Trophoblast cell (in vitro differentiated cells and primary cell): ENCODE results near the gene KANK3.
A peak's percentile ranks its signal among the peaks of the same experiment; 100 is the strongest.

Experiments used
- DNase-seq, 2 donors: peaks; one replicate each; pipeline ENCODE4 v3.0.0-alpha.2; 2016
- H2AFZ ChIP-seq: 2 replicates; pipeline ENCODE4 v1.6.1; 2013; ENCODE audit warnings: low read length, moderate library complexity, mild to moderate bottlenecking; ENCODE audit not compliant: insufficient read depth, poor library complexity
- H2AK5ac ChIP-seq: 2 replicates; pipeline ENCODE4 v1.6.1; 2013; ENCODE audit warnings: mild to moderate bottlenecking, low read length
- H2BK120ac ChIP-seq: 2 replicates; pipeline ENCODE4 v1.6.1; 2013; ENCODE audit warnings: low read length, mild to moderate bottlenecking, moderate library complexity; ENCODE audit not compliant: insufficient read depth, poor library complexity
- H2BK12ac ChIP-seq: 2 replicates; pipeline ENCODE4 v1.6.1; 2013; ENCODE audit warnings: mild to moderate bottlenecking, low read length, moderate library complexity
- H2BK5ac ChIP-seq: 2 replicates; pipeline ENCODE4 v1.6.1; 2013; ENCODE audit warnings: low read length, low read depth, moderate library complexity, mild to moderate bottlenecking; ENCODE audit not compliant: poor library complexity
- H3K14ac ChIP-seq: 2 replicates; pipeline ENCODE4 v1.6.1; 2013; ENCODE audit warnings: mild to moderate bottlenecking, low read length
- H3K18ac ChIP-seq: 2 replicates; pipeline ENCODE4 v1.6.1; 2013; ENCODE audit warnings: mild to moderate bottlenecking, low read length
- H3K23ac ChIP-seq: 2 replicates; pipeline ENCODE4 v1.6.1; 2013; ENCODE audit warnings: low read length
- H3K27ac ChIP-seq: 2 replicates; pipeline ENCODE4 v1.5.1; 2013; ENCODE audit warnings: low read depth, mild to moderate bottlenecking, inconsistent platforms, low read length, moderate library complexity
- H3K27me3 ChIP-seq: 2 replicates; pipeline ENCODE4 v1.6.1; 2013; ENCODE audit warnings: inconsistent platforms, mild to moderate bottlenecking, low read length, moderate library complexity; ENCODE audit not compliant: insufficient read depth
- H3K36me3 ChIP-seq, 2 experiments: 1 replicate in 1 of 2; 2 replicates in 1 of 2; pipeline ENCODE4 v1.6.1; 2013; ENCODE audit warnings: low read length in 2 of 2, mild to moderate bottlenecking in 2 of 2, moderate library complexity in 1 of 2; ENCODE audit not compliant: insufficient read depth in 2 of 2, control insufficient read depth in 1 of 2
- H3K4ac ChIP-seq: 2 replicates; pipeline ENCODE4 v1.6.1; 2013; ENCODE audit warnings: low read depth, mild to moderate bottlenecking, low read length, moderate library complexity
- H3K4me1 ChIP-seq, 2 experiments: 1 replicate in 1 of 2; 2 replicates in 1 of 2; pipeline ENCODE4 v1.6.1; 2013; ENCODE audit warnings: low read length in 2 of 2, mild to moderate bottlenecking in 2 of 2, moderate library complexity in 1 of 2; ENCODE audit not compliant: insufficient read depth in 2 of 2, control insufficient read depth in 1 of 2
- H3K4me2 ChIP-seq: 2 replicates; pipeline ENCODE4 v1.6.1; 2013; ENCODE audit warnings: inconsistent platforms, mild to moderate bottlenecking, low read length, moderate library complexity
- H3K4me3 ChIP-seq: 2 replicates; pipeline ENCODE4 v1.5.1; 2013; ENCODE audit warnings: mild to moderate bottlenecking, low read depth, low read length, inconsistent platforms
- H3K79me1 ChIP-seq: one replicate; pipeline ENCODE4 v1.6.1; 2013; ENCODE audit warnings: low read length
- H3K79me2 ChIP-seq: 2 replicates; pipeline ENCODE4 v1.6.1; 2013; ENCODE audit warnings: low read length, mild to moderate bottlenecking; ENCODE audit not compliant: control insufficient read depth, insufficient read depth, poor library complexity
- H3K9ac ChIP-seq: 2 replicates; pipeline ENCODE4 v1.6.1; 2013; ENCODE audit warnings: mild to moderate bottlenecking, low read length
- H3K9me3 ChIP-seq: 2 replicates; pipeline ENCODE4 v1.6.1; 2013; ENCODE audit warnings: low read depth, mild to moderate bottlenecking, control low read depth, inconsistent platforms, low read length; ENCODE audit not compliant: insufficient read depth
- H4K12ac ChIP-seq: 2 replicates; pipeline ENCODE4 v1.6.1; 2013; ENCODE audit warnings: low read depth, mild to moderate bottlenecking, low read length, moderate library complexity
- H4K8ac ChIP-seq: 2 replicates; pipeline ENCODE4 v1.6.1; 2013; ENCODE audit warnings: low read depth, mild to moderate bottlenecking, low read length, moderate library complexity
- H4K91ac ChIP-seq: one replicate; pipeline ENCODE4 v1.6.1; 2013; ENCODE audit warnings: low read depth, mild to moderate bottlenecking, low read length, moderate library complexity
- WGBS: extraction: QIAGEN DNeasy Blood & Tissue Kit; methylation state at CpG from one replicate; pipeline ENCODE4 v1.1.7; 2013; ENCODE audit warnings: missing lambda C conversion rate; ENCODE audit not compliant: insufficient read length, insufficient coverage; ENCODE audit errors: extremely low coverage; 5-methylcytosine and 5-hydroxymethylcytosine counted together

The KANK3 gene

DNA sequence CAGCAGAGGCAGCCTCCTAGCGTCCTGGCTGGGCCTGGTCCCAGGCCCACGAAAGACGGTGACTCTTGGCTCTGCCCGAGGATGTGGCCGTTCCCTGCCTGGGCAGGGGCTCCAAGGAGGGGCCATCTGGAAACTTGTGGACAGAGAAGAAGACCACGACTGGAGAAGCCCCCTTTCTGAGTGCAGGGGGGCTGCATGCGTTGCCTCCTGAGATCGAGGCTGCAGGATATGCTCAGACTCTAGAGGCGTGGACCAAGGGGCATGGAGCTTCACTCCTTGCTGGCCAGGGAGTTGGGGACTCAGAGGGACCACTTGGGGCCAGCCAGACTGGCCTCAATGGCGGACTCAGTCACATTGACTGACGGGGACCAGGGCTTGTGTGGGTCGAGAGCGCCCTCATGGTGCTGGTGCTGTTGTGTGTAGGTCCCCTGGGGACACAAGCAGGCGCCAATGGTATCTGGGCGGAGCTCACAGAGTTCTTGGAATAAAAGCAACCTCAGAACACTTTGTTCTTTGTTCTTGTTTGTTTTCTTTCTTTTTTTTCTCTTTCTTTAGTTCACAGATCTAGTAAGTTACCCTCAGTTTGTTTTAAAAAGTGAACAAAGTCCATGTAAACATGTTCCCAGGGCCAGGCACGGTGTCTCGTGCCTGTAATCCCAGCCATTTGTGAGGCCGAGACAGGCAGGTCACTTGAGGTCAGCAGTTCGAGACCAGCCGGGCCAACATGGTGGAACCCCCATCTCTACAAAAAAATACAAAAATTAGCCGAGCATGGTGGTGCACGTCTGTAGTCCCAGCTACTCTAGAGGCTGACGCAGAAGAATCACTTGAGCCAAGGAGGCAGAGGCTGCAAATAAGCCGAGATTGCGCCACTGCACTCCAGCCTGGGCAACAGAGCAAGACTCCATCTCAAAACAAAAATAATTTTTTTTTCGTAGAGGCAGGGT lies 31.1 kb upstream of the KANK3 start:
- Histone ChIP-seq H3K14ac (no peak overlapping the region), H3K23ac (no peak overlapping the region), H2AFZ (no peak overlapping the region), H3K4me3 (no peak overlapping the region), H3K36me3 (peaks cover 4 to 12% of the 10 kb centered on the region in 2 experiments), H3K4ac (no peak overlapping the region), H3K9ac (no peak overlapping the region), H3K79me1 (no peaks in the 10 kb centered on the region), H2BK120ac (no peak overlapping the region), H2BK5ac (no peak overlapping the region), H3K9me3 (peaks cover 3% of the 10 kb centered on the region), H2BK12ac (no peak overlapping the region), H4K8ac (no peak overlapping the region), H4K12ac (no peak overlapping the region), H3K27me3 (no peaks in the 10 kb centered on the region), H4K91ac (no peak overlapping the region), H3K4me1 (peaks cover 1 to 3% of the 10 kb centered on the region in 2 experiments), H3K79me2 (no peaks in the 10 kb centered on the region), H3K4me2 (no peak overlapping the region), H2AK5ac (no peak overlapping the region), H3K18ac (no peak overlapping the region), H3K27ac (no peak overlapping the region)
- no peak for DNase-seq
- no CpG with 5 or more reads among the region's 26 CpGs for WGBS

DNA sequence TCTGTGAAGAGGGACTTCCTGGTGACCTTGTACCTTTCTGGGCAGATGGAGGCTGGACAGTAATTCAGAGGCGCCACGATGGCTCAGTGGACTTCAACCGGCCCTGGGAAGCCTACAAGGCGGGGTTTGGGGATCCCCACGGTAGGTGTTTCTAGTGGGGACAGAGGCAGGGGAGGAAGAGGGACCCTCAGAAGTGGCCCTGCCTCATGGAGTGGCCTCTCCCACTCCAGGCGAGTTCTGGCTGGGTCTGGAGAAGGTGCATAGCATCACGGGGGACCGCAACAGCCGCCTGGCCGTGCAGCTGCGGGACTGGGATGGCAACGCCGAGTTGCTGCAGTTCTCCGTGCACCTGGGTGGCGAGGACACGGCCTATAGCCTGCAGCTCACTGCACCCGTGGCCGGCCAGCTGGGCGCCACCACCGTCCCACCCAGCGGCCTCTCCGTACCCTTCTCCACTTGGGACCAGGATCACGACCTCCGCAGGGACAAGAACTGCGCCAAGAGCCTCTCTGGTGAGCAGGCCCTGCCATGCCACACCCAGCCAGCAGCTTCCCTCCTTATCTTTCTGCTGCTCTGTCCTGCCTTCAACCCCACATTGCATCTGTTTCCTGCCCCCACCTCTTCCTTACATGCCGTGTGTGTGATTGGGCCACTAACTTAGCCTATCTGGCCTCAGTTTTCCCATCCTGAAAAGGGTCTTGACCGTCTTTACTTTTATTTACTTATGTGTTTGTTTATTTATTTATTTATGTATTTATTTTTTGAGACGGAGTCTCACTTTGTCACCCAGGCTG lies 28.1 kb upstream of the KANK3 start:
- H3K23ac ChIP-seq, result no peak overlapping the region
- H4K8ac ChIP-seq, result no peak overlapping the region
- no peak overlapping the region for H3K4ac ChIP-seq
- H3K79me1 ChIP-seq, result peaks cover 5% of the 10 kb centered on the region
- H3K4me2 ChIP-seq, result no peak overlapping the region
- H3K4me1 ChIP-seq, result peaks cover 18 to 19% of the 10 kb centered on the region in 2 experiments
- H3K18ac ChIP-seq, result no peak overlapping the region
- no peak overlapping the region for H4K91ac ChIP-seq
- peaks cover 6% of the 10 kb centered on the region for H3K9me3 ChIP-seq
- peaks cover 4 to 8% of the 10 kb centered on the region in 2 experiments for H3K36me3 ChIP-seq
- no peak overlapping the region for H3K14ac ChIP-seq
- H3K9ac ChIP-seq, result no peak overlapping the region
- no peak for DNase-seq
- H3K4me3 ChIP-seq, result peak overlapping the region; percentile 5
- H3K27me3 ChIP-seq, result no peaks in the 10 kb centered on the region
- H4K12ac ChIP-seq, result no peak overlapping the region
- H2BK120ac ChIP-seq, result no peak overlapping the region
- H2AFZ ChIP-seq, result no peak overlapping the region
- H3K27ac ChIP-seq, result no peak overlapping the region
- no peak overlapping the region for H2BK5ac ChIP-seq
- WGBS, result no CpG with 5 or more reads among the region's 28 CpGs
- peak overlapping the region; percentile 45 for H2AK5ac ChIP-seq
- H3K79me2 ChIP-seq, result peaks cover 3% of the 10 kb centered on the region
- H2BK12ac ChIP-seq, result peak overlapping the region; percentile 13

DNA sequence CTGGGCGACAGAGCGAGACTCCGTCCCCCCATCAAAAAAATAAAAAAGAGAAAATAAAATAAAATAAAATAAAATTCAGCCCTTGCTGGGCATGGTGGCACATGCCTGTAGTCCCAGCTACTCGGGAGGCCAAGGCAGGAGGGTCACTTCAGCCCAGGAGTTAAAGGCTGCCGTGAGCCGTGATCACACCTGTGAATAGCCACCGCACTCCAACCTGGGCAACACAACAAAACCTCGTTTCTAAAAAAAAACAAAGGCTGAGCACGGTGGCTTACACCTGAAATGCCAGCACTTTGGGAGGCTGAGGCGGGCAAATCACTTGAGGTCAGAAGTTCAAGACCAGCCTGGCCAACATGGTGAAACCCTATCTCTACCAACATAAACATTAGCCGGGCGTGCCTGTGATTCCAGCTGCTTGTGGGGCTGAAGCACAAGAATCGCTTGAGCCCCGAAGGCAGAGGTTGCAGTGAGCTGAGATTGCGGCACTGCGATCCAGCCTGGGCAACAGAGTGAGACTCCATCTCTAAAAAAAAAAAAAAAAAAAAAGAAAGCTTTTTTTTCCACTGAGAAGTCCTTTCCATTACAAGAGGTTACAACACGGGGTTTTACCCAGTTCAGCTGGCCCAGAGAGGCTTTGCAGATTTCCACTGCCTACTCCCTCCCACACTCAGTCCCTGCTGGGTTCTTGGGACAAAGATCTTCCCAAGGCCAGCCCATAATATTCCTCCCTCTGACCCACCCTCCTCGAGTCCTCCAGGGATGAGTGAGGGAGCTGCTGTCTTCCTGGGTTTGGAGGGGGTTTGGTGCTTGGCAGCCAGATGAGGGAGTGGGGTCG lies 27.3 kb upstream of the KANK3 start:
- H3K23ac ChIP-seq, result no peak overlapping the region
- peaks cover 9% of the 10 kb centered on the region for H3K9me3 ChIP-seq
- H3K18ac ChIP-seq, result no peak overlapping the region
- no peak overlapping the region for H3K4me3 ChIP-seq
- peak overlapping the region; percentile 4 for H4K91ac ChIP-seq
- peaks cover 5% of the 10 kb centered on the region for H3K79me1 ChIP-seq
- peak; percentile 71 to 72 for DNase-seq
- H2BK12ac ChIP-seq, result no peak overlapping the region
- peaks cover 4 to 8% of the 10 kb centered on the region in 2 experiments for H3K36me3 ChIP-seq
- H3K27ac ChIP-seq, result no peak overlapping the region
- H3K4ac ChIP-seq, result no peak overlapping the region
- no CpG with 5 or more reads among the region's 19 CpGs for WGBS
- no peak overlapping the region for H3K9ac ChIP-seq
- no peak overlapping the region for H2BK120ac ChIP-seq
- no peak overlapping the region for H3K14ac ChIP-seq
- no peak overlapping the region for H2BK5ac ChIP-seq
- H4K8ac ChIP-seq, result no peak overlapping the region
- H3K4me1 ChIP-seq, result peaks cover 18 to 19% of the 10 kb centered on the region in 2 experiments
- H3K27me3 ChIP-seq, result no peaks in the 10 kb centered on the region
- no peak overlapping the region for H4K12ac ChIP-seq
- H3K79me2 ChIP-seq, result peaks cover 3% of the 10 kb centered on the region
- no peak overlapping the region for H3K4me2 ChIP-seq
- H2AK5ac ChIP-seq, result no peak overlapping the region
- H2AFZ ChIP-seq, result no peak overlapping the region
